Measurements from ENCODE around the gene NLK.
"Not testable (repeated sequence)": the region's sequence is repeated elsewhere in the genome, so short reads cannot be mapped to it uniquely, and the experiment has no call there.

NLK gene

DNA sequence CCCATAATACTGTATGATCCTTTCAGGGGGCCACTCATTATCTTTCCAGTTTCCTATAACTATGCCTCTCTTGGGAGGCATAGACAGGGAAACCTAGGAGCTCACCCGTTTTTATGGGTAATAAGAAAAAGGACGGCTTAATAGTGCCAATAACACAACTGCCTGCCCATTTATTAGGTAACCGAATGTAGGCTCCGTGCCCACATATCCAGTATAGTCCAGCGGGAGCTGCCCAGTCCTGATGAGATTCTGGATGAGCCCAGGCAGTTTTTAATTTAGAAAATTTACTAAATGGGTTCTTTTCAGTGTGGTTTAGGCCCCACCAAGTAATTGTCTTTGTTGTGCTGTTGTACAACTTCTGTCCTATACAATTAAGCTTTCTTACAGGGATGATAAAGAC, 189.1 kb downstream of the NLK start:
- not testable (repeated sequence) for DNase-seq (ENCODE audit: low read depth)

DNA sequence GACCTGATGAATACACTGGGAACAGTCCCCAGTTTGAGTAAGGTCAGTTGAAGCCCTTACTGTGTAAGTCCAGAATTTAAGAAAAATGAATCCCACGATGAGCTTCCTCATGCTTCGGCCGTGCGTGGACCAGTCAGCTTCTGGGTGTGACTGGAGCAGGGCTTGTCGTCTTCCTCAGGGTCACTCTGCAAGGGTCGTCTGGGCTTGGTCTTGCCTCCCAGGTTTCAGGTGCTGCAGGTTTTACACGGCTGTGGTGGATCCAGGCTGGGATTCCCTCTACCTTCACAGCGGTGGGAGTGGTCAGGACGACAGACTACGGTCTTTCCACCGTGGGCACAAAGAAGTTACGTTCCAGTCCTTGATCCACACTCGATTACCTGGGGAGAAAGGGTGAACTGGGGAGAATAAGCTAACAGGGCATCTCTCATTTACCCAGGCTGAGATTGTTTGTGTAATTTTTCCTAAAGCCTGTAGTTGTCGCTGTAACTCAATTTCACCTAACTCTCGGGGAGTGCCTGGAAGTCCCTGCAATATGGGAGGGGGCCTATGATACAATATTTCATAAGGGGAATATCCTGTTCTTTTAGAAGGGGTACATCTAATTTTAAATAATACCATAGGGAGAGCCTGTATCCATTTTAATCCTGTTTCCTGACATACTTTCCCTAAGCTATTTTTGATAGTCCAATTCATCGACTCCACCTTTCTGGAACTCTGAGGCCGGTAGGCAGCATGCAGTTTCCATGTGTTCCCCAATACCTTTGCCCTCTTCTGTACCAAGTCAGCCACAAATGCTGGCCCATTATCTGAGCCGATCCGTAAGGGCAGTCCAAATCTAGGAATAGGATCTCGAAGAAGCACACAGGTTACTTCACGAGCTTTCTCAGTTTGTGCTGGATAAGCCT, 190.7 kb downstream of the NLK start:
- DNase-seq (ENCODE audit: low read depth) = peak; percentile 27

DNA sequence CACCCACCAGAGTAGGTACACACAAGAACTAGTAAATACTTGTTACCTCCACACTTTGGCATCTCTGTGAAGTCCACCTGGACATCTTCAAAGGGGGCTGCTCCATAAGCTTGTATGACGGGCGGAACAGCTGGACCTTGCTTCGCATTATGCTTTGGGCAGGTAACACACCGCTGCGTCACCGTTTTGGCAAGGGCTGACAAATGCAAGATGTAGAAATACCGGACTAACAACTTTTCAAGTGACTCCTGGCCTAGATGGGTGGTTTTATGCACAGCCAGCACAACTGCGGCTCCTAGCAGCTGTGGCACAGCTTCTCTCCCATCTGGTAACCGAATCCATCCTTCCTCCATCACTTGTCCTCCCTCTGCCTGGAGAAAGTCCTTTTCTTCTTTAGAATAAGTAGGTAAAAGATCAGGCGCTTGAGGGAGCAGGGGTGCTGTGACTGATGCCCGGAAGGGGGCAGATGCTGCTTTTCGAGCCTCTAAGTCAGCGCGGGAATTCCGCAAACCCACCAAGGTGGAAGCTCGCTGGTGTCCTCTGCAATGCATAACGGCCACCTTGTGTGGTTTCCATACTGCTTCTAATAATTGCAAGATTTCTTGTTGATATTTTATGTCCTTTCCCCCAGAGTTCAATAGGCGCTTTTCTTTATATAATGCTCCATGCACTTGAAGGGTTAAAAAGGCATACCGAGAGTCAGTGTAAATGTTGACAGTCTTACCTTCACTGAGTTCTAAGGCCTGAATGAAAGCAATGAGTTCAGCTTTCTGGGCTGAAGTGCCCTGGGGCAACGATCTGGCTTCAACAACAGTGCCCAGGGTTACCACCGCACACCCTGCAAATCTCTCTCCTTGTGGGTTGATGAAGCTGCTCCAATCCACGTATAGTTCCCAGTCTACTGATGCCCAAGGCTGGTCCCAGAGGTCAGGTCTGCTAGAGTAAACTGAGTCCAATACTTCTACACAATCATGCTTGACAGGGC, 191.7 kb downstream of the NLK start:
- not testable (repeated sequence) for DNase-seq (ENCODE audit: low read depth)

GRCh38 chr17:28235066-28235700, 192.7 kb downstream of the NLK start:
- not testable (repeated sequence) for DNase-seq (ENCODE audit: low read depth)

GRCh38 chr17:28236033-28236653, 193.7 kb downstream of the NLK start:
- DNase-seq (ENCODE audit: low read depth) = not testable (repeated sequence)

DNA sequence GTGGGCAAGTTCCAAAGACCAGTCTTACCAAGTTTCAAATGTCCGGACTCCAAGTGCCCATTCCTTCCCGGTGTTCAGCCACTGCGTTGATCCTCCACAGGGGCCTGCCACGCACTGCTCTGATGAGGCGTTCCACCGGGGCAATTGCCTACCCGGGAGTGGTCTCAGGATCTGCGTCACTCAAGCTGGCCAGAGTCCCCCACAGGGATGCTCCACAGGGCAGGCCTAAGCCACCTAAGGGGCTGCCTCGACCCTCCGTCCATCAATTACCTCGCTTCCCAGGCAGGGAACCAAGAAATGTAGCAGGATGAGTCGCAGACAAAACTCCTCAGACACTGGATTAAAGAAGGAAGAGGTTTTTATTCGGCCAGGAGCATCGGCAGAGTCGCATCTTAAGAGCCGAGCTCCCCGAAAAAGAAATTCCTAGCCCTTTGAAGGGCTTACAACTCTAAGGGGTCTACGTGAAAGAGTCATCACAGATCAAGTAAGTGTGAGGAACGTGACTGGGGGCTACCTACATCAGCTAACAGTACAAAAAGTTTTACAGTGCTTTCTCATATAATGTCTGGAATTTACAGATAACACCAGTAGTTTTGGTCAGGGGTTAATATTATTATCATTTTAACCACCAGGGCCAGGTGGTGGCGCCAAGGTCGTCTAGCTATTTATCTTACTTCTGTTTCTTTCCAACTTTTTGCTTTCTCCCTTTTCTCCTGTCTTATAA, 196.2 kb downstream of the NLK start:
- not testable (repeated sequence) for DNase-seq (ENCODE audit: low read depth)

- DNase-seq (ENCODE audit: low read depth) = no peak
Observed at GRCh38 chr17:28239271-28239624, 196.8 kb downstream of the NLK start.

GRCh38 chr17:28240688-28241340, 198.3 kb downstream of the NLK start:
- DNase-seq (ENCODE audit: low read depth) = no peak

GRCh38 chr17:28242791-28243190, 200.3 kb downstream of the NLK start:
- no peak for DNase-seq (ENCODE audit: low read depth)

GRCh38 chr17:28243268-28243667, 200.8 kb downstream of the NLK start:
- not testable (repeated sequence) for DNase-seq (ENCODE audit: low read depth)

- DNase-seq (ENCODE audit: low read depth) = no peak
Observed at GRCh38 chr17:28244446-28244845, 202.0 kb downstream of the NLK start.

Data from EH (cell line).